GM12878 (cell line): Measurements from ENCODE around the gene PRCP. TPM values are rescaled to one million over a fixed set of nuclear protein-coding genes. Genes with fewer than 3 reads are reported as not detected.
"Not testable (repeated sequence)": the region's sequence is repeated elsewhere in the genome, so short reads cannot be mapped to it uniquely, and the experiment has no call there.

ENCODE experiments used
- ATAC-seq: fragments of 200-7000 bp; cut with Tn5 transposase; 3 replicates; pipeline ENCODE4 v1.9.1; 2020; ENCODE audit warnings: mild to moderate bottlenecking, moderate library complexity
- BruUV-seq: library from RNA; stranded (reverse); fragments of 400-500 nt; replicated peaks from 2 replicates; lab custom pipeline; 2021; lab: Mats Ljungman, UMichigan
- CTCF ChIA-PET: fragments of 300-600 bp; sonication (Branson Sonifier 250); formaldehyde crosslinking; extraction: SDS; loops from one replicate; lab custom pipeline; 2021; ENCODE audit warnings: inconsistent platforms; lab: Yijun Ruan, JAX
- POLR2A ChIA-PET: fragments of 350-600 bp; formaldehyde crosslinking; extraction: SDS; loops from one replicate; lab custom pipeline; 2021; ENCODE audit warnings: inconsistent platforms; lab: Charles Lee
- RAD21 ChIA-PET: fragments of 300-600 bp; sonication (Branson Sonifier 250); formaldehyde crosslinking; loops from one replicate; lab custom pipeline; 2023; ENCODE audit warnings: antibody characterized with exemption; ENCODE audit not compliant: unreplicated experiment; lab: Charles Lee
- SMC1A ChIA-PET: fragments of 300-600 bp; sonication (Branson Sonifier 250); formaldehyde crosslinking; loops from one replicate; lab custom pipeline; 2023; ENCODE audit not compliant: unreplicated experiment, uncharacterized antibody; lab: Charles Lee
- DNase-seq: peaks from one replicate; pipeline ENCODE4 v3.0.0-alpha.2; 2011; ENCODE audit warnings: low read depth, low spot score
- FAIRE-seq: peaks from 3 replicates; lab custom pipeline; 2011; peaks lifted over from hg19 to GRCh38; lab: Jason Lieb, UNC
- H2AFZ ChIP-seq: 2 replicates; pipeline ENCODE4 v1.6.0; 2011; ENCODE audit warnings: low read depth, low read length, control low read depth; ENCODE audit not compliant: control insufficient read depth
- H3K27ac ChIP-seq: 2 replicates; pipeline ENCODE4 v1.5.1; 2011; ENCODE audit warnings: control low read depth; ENCODE audit not compliant: control insufficient read depth, insufficient read depth
- H3K27me3 ChIP-seq, 2 experiments: replicated peaks in 1 of 2; 2 replicates each; pipeline versions ENCODE4 v1.6.0 to v1.6.1; 2011; ENCODE audit warnings: low read length in 1 of 2; ENCODE audit not compliant: control insufficient read depth in 2 of 2, insufficient read depth in 2 of 2
- H3K36me3 ChIP-seq, 2 experiments: 2 replicates each; pipeline ENCODE4 v1.5.1; 2011; ENCODE audit warnings: low read length in 1 of 2; ENCODE audit not compliant: control insufficient read depth in 2 of 2, insufficient read depth in 2 of 2
- H3K4me1 ChIP-seq: 2 replicates; pipeline ENCODE4 v1.6.1; 2011; ENCODE audit warnings: mild to moderate bottlenecking, low read length, moderate library complexity, mixed read lengths; ENCODE audit not compliant: control insufficient read depth, insufficient read depth
- H3K4me2 ChIP-seq: 2 replicates; pipeline ENCODE4 v1.6.0; 2011; ENCODE audit warnings: control low read depth; ENCODE audit not compliant: control insufficient read depth, insufficient read depth
- H3K4me3 ChIP-seq: fragments of 200-600 bp; sonication (generic); 2 replicates; pipeline ENCODE4 v1.5.1; 2016
- H3K79me2 ChIP-seq: 2 replicates; pipeline ENCODE4 v1.6.0; 2011; ENCODE audit warnings: low read length; ENCODE audit not compliant: control insufficient read depth, insufficient read depth
- H3K9ac ChIP-seq: 2 replicates; pipeline ENCODE4 v1.8.0; 2011; ENCODE audit warnings: low read length, control low read depth, mixed read lengths; ENCODE audit not compliant: control insufficient read depth, insufficient read depth
- H3K9me3 ChIP-seq: replicated peaks from 3 replicates; pipeline ENCODE4 v1.5.1; 2011; ENCODE audit warnings: mild to moderate bottlenecking, low read length; ENCODE audit not compliant: control insufficient read depth, insufficient read depth
- H4K20me1 ChIP-seq: 2 replicates; pipeline ENCODE4 v1.6.0; 2011; ENCODE audit not compliant: control insufficient read depth, insufficient read depth
- WGBS: methylation state at CpG from one replicate; pipeline ENCODE4 v1.1.6; 2016; ENCODE audit warnings: low lambda C conversion rate; ENCODE audit not compliant: insufficient replicate concordance, insufficient coverage; ENCODE audit errors: missing lambda C conversion rate; 5-methylcytosine and 5-hydroxymethylcytosine counted together
- in situ Hi-C: fragments of 300-500 bp; cut with MboI; formaldehyde crosslinking; loops from 9 replicates; pipeline ENCODE4 v1.14.3; 2018; ENCODE audit warnings: mixed read lengths
- intact Hi-C: fragments of 100-400 bp; cut with micrococcal nuclease; formaldehyde crosslinking; loops from one replicate; pipeline ENCODE4 v1.14.2; 2022; ENCODE audit not compliant: unreplicated experiment
- polyA plus RNA-seq, 11 experiments: library from polyadenylated mRNA; depleted of rRNA in 4 of 11; unstranded in 6 of 11; stranded (reverse) in 5 of 11; fragments of >200 nt; fragmentation: Nextera tagmentation in 4 of 11; fragmentation: Illumina TruSeq in 1 of 11; extraction: Ambion mirVana in 4 of 11; extraction: Trizol in 1 of 11; gene quantifications; 1 replicate in 1 of 11; 2 replicates in 10 of 11; pipeline versions ENCODE4 v1.2.1 to v1.2.3, GENCODE V29; 2011 to 2016; ENCODE audit warnings: inconsistent platforms in 2 of 11, missing spikeins in 2 of 11, low read depth in 1 of 11
- total RNA-seq, 4 experiments: library from RNA; depleted of rRNA in 3 of 4; stranded (reverse); fragments of >200 nt in 3 of 4; fragmentation: Illumina TruSeq in 1 of 4; extraction: Trizol in 1 of 4; gene quantifications; 2 replicates each; pipeline versions ENCODE4 v1.2.1 to v1.2.3, GENCODE V29; 2013 to 2021
- TF ChIP-seq, protein P1 (sequence below): fragments of 450-650 bp; IDR thresholded peaks from 2 replicates; pipeline ENCODE4 v1.6.1; 2016; ENCODE audit warnings: mild to moderate bottlenecking
- TF ChIP-seq, protein P2 (sequence below): fragments of 450-650 bp; IDR thresholded peaks from 2 replicates; pipeline ENCODE4 v1.6.1; 2017; ENCODE audit warnings: mild to moderate bottlenecking

PRCP gene
- total and polyA plus RNA-seq, 10 of the 15 experiments (the other 5 are each of a cell fraction or from before 2014, with no cell fraction given): 14.9 to 43.6 (median 20.0) TPM

DNA sequence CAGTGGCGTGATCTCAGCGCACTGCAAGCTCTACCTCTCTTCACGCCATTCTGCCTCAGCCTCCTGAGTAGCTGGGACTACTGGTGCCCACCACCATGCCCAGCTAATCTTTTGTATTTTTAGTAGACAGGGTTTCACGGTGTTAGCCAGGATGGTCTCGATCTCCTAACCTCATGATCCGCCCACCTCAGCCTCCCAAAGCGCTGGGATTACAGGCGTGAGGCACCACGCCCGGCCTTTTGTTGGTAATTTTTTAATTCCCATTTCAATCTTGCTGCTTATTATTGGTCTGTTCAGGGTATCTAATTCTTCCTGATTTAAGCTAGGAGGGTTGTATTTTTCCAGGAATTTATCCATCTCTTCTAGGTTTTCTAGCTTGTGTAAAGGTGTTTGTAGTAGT, 19.6 kb upstream of the PRCP start:
- peak overlapping the region; percentile 7; the same call in 1 of the 2 replicates for H3K4me2 ChIP-seq
- H3K79me2 ChIP-seq, ATAC-seq, H3K9ac ChIP-seq, DNase-seq, in situ Hi-C loops, H3K9me3 ChIP-seq: not testable (repeated sequence)
- RAD21 ChIA-PET: interaction anchor here (0.8 to 3.6 kb wide), 15 partner anchors 10 to 330 kb away, joined by 3 to 20 read pairs (median 5); partner anchors contain the start of genes DDIAS, PCF11, PRCP and RAB30
- H3K27ac ChIP-seq: peak overlapping the region; percentile 27; the same call in 1 of the 2 replicates
- POLR2A ChIA-PET: interaction anchor here (0.7 to 1.5 kb wide), 4 partner anchors 9 to 152 kb away, joined by 3 to 6 read pairs (median 4); partner anchors contain the start of gene RAB30
- CTCF ChIA-PET: interaction anchor here (0.6 to 3.9 kb wide), 11 partner anchors 9 to 366 kb away, joined by 3 to 16 read pairs (median 4); partner anchors contain the start of genes CCDC90B, DDIAS and PRCP
- TF ChIP-seq, protein P1, sequence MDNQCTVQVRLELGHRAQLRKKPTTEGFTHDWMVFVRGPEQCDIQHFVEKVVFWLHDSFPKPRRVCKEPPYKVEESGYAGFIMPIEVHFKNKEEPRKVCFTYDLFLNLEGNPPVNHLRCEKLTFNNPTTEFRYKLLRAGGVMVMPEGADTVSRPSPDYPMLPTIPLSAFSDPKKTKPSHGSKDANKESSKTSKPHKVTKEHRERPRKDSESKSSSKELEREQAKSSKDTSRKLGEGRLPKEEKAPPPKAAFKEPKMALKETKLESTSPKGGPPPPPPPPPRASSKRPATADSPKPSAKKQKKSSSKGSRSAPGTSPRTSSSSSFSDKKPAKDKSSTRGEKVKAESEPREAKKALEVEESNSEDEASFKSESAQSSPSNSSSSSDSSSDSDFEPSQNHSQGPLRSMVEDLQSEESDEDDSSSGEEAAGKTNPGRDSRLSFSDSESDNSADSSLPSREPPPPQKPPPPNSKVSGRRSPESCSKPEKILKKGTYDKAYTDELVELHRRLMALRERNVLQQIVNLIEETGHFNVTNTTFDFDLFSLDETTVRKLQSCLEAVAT: peak; percentile 72; the same call in 1 of the 2 replicates
- TF ChIP-seq, protein P2, sequence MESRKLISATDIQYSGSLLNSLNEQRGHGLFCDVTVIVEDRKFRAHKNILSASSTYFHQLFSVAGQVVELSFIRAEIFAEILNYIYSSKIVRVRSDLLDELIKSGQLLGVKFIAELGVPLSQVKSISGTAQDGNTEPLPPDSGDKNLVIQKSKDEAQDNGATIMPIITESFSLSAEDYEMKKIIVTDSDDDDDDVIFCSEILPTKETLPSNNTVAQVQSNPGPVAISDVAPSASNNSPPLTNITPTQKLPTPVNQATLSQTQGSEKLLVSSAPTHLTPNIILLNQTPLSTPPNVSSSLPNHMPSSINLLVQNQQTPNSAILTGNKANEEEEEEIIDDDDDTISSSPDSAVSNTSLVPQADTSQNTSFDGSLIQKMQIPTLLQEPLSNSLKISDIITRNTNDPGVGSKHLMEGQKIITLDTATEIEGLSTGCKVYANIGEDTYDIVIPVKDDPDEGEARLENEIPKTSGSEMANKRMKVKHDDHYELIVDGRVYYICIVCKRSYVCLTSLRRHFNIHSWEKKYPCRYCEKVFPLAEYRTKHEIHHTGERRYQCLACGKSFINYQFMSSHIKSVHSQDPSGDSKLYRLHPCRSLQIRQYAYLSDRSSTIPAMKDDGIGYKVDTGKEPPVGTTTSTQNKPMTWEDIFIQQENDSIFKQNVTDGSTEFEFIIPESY: 0 out of 2 replicates have a peak, but pooled peaks have one; percentile 32
- TF ChIP-seq, all 136 proteins: peak for 2; not testable (repeated sequence) for 134
- 97% methylated on average over 10 of the region's 10 CpGs for WGBS
- H3K36me3 ChIP-seq, FAIRE-seq, H3K27me3 ChIP-seq, H2AFZ ChIP-seq, H3K4me1 ChIP-seq, BruUV-seq, intact Hi-C loops, H4K20me1 ChIP-seq: not testable (repeated sequence)
- SMC1A ChIA-PET: interaction anchor here (0.6 to 4.9 kb wide), 20 partner anchors 9 to 196 kb away, joined by 3 to 34 read pairs (median 7); partner anchors contain the start of genes DDIAS, PRCP and RAB30
- peak overlapping the region; percentile 16; the same call in 1 of the 2 replicates for H3K4me3 ChIP-seq
